GM06990 (cell line): Measurements from ENCODE around the gene ANKIB1.

Source experiments
- DNase-seq: peaks from one replicate; pipeline ENCODE4 v3.0.0-alpha.2; 2011; ENCODE audit not compliant: insufficient read length; ENCODE audit errors: extremely low read depth
- H3K27me3 ChIP-seq: replicated peaks from 2 replicates; pipeline ENCODE4 v1.6.0; 2011; ENCODE audit warnings: low read length; ENCODE audit not compliant: control insufficient read depth, insufficient read depth
- H3K36me3 ChIP-seq: 2 replicates; pipeline ENCODE4 v1.5.1; 2011; ENCODE audit warnings: low read length; ENCODE audit not compliant: control insufficient read depth, insufficient read depth
- H3K4me3 ChIP-seq: replicated peaks from 2 replicates; pipeline ENCODE4 v1.5.1; 2011; ENCODE audit warnings: low read depth, mild to moderate bottlenecking, control low read depth, low read length
- CTCF ChIP-seq: IDR thresholded peaks from 2 replicates; pipeline ENCODE4 v1.5.1; 2011; ENCODE audit warnings: low read length, control low read depth, mild to moderate bottlenecking, inconsistent platforms; ENCODE audit not compliant: insufficient read depth, poor library complexity, severe bottlenecking

Gene ANKIB1

DNA sequence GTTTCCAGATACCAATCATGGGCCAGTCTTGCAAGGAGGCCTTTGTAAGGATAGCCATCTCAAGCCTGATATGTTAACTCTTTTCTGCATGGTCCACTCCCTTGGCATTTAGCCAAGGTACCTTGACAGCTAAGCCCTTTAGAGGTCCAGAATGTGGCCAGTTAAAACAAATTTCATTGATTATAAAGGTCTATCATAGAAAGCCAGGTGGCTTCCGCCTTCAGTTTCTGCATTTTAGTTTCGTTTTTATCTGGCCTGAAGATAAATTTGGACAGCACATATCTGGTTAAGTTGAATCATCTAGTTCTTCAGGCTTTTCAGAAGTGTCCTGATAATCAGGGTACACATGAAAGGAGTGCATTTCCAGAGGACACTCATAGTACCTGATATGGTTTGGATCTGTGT lies 30.7 kb downstream of the ANKIB1 start:
- peak; percentile 56 for DNase-seq
- TF ChIP-seq CTCF = no peak
- no peaks in the 10 kb centered on the region for H3K36me3 ChIP-seq
- H3K27me3 ChIP-seq = no peaks in the 10 kb centered on the region
- H3K4me3 ChIP-seq = peak overlapping the region; percentile 43

DNA sequence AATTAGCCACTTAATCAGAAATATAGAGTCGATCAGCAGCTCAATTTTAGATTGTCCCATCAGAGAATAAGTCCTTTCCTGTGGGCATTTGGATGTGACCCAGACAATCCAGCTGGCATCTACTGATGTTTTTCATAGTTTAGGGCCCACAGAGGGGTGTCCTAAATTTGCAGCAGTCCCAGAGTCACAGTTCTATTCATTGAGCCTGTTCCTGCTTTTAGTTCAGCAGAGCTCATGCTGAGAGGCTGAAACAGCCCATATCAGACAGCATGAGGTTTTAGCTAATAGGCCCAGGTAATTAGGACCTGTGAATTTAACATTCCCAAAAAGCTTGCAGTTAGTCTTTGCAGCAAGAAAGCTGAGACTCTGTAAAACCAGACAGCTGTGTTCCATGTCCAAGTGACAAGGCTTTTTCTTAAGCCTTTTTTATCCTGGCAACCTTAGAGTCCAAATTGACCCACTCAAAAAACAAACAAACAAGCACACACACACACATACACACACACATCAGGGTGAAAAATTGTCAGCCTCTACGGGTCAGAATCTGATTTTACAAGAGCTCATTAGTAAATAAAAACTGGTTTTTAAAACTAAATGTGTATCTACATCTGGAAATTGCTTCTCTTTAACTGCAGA lies 33.7 kb downstream of the ANKIB1 start:
- no peaks in the 10 kb centered on the region for H3K36me3 ChIP-seq
- H3K27me3 ChIP-seq = no peaks in the 10 kb centered on the region
- no peak for TF ChIP-seq CTCF
- H3K4me3 ChIP-seq = no peak overlapping the region
- DNase-seq = no peak

GRCh38 chr7:92281031-92281430 lies 35.3 kb downstream of the ANKIB1 start:
- Histone ChIP-seq H3K27me3 (no peaks in the 10 kb centered on the region), H3K4me3 (no peak overlapping the region), H3K36me3 (no peaks in the 10 kb centered on the region)
- DNase-seq = no peak
- TF ChIP-seq CTCF = no peak

- DNase-seq = no peak
- H3K36me3 ChIP-seq = no peaks in the 10 kb centered on the region
- TF ChIP-seq CTCF = no peak
These were observed 36.5 kb downstream of the ANKIB1 start for GRCh38 chr7:92282221-92282814.

DNA sequence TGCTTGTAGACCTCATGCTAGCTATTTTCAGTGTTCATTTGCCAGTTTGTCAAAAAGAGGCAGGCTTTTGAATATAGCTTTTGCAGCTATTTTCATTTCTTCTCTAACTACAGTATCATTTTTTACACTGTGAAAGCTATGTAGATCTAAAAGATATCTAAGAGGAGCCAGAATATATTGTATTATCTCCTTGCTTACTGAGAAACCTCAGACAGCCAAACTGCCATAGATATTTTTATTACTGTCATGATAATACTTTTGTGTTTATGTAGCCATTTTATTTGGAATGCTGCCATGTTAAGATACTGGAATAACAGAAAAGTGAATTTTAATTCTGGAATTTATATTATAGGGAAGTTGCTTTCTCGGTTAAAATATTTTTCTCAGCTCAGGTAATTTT lies 37.2 kb downstream of the ANKIB1 start:
- H3K27me3 ChIP-seq = no peaks in the 10 kb centered on the region
- no peaks in the 10 kb centered on the region for H3K36me3 ChIP-seq
- DNase-seq = no peak
- TF ChIP-seq CTCF = no peak
- no peak overlapping the region for H3K4me3 ChIP-seq

More at GRCh38 chr7:92282221-92282814, 36.5 kb downstream of the ANKIB1 start:
- no peaks in the 10 kb centered on the region for H3K27me3 ChIP-seq
- H3K4me3 ChIP-seq = no peak overlapping the region
